Amniotic stem cell (primary cell): ENCODE data around the gene PBX3.

ENCODE experiments used
- DNase-seq: peaks from one replicate; lab custom pipeline; 2025; lab: John Stamatoyannopoulos, UW

PBX3 gene

DNA sequence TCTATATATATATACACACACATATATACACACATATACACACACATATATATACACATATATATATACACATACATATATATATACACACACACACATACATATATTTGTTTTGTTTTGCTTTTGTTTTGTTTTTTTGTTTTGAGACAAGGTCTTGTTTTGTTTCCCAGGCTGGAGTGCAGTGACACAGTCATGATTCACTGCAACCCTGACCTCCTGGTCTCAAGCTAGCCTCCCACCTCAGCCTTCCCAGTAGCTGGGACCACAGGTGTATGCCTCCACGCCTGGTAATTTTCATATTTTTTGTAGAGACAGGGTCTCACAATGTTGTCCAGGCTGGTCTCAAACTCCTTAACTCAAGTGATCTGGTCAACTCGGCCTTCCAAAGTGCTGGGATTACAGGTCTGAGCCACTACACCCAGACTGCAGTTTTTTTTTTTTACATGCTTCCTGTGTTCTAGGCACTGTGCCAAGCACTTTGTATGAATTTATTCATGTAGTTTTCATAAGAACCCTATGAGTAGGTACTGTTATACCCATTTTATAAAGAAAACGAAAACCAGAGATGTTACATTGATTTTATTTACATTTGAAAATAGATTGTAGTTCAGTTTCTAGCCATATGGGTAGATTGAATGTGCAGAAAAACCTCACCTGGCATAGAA lies 120.7 kb downstream of the PBX3 start:
- no peak for DNase-seq

GRCh38 chr9:125878164-125878631 lies 131.0 kb downstream of the PBX3 start:
- DNase-seq, result no peak

DNA sequence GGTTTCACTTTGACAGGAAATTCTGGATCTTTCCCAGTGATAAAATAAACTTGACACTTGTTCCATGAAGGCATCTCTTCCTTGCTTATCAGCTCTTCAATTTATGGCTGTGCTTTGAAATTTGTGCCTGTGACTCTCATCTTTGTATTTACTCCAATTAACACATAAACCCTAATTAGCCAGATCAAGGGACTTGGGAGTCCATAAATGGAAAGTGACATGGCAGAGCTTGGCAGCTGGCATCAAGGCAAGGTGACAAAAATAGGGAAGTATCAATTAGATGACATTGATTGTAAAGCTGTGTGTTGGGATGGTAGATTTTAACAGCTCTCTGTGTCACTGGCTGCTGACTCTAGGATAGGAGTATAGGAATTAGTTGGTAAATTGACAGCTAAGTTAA lies 133.9 kb downstream of the PBX3 start:
- no peak for DNase-seq

- no peak for DNase-seq
Measured at GRCh38 chr9:125883565-125884217, 136.5 kb downstream of the PBX3 start.

DNA sequence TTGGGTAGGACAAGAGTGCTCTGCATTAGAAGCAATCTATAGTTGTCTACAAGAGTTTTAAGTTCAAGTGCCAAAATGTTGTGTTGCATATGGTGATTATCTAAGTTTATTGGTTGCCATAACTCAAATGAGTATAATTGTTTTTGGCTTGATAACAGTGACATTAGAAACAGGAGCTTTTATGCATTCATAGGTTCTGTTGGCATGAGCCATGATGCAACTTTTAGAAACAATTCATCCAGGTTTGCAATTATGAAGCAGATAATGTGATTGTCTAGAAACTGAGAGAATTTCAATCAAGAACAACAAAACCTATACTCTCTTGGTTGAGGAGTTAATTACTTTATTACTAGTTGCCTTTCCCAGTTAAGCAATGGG lies 137.0 kb downstream of the PBX3 start:
- DNase-seq, result no peak

GRCh38 chr9:125885405-125886034 lies 138.3 kb downstream of the PBX3 start:
- no peak for DNase-seq

GRCh38 chr9:125886365-125886764 lies 139.2 kb downstream of the PBX3 start:
- no peak for DNase-seq

DNA sequence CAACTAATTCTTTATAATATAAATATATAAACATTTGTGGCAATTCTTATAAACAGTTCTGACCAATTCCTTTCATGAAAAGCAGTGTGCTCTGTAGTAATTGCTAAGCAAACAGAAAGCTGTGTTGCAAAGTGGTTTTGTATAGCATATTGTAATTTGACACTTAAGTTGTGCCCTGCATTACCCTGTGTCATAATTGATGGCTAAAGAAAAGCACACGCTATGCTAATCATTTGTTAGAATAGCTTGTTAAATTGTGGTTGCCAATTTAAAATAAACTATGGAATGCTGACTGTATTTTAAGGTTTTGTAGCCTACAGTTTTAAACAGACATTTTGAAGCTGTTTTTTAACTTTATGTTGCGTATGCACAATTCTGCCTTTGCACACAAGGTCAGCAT lies 140.0 kb downstream of the PBX3 start:
- DNase-seq, result no peak

- no peak for DNase-seq
Measured at GRCh38 chr9:125888211-125888610, 141.0 kb downstream of the PBX3 start.

GRCh38 chr9:125889112-125889475 lies 141.9 kb downstream of the PBX3 start:
- no peak for DNase-seq

DNA sequence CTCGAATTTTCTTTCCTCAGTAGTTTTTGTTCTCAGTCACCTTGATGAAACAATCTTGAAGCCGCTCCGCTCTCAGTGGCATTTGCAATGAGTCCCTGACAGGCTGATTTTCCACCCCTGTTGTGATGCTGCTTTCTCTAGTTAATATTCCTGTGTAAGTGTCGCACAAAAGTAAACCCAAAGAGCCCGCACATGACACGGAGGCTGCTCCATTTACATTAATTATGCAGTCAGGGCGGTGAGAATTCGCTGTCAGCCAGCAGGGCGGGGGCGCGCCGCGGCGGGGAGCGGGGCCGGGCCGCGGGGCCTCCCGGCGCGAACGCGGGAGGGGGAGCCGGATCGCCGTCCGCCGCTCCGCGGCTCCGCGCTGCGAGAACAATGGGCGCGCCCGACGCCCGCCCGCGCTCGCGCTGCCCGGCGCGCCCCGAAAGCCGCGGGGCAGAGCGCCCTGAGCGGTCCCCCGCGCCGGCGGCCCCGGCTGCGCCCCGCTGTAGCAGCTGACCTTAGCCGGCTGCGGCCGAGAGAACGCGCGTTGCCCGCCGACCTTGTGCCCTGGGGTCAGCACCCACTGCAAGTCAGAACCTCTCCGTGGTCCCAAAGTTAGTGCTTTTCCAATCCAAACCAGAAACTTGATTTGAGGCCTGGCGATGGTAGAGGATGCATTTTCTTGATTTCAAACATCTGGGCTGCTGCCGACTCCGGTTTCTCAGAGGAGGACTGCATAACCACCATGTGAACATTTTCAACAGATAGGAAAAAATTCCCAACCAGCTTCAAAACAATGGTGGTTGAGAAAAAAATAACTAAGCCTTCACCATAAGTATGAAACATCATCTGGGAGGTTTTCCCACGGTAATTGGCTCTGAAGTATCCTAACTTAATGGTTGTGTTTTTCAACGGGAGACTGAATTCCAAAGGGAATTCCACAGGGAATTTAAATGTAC lies 142.6 kb downstream of the PBX3 start:
- DNase-seq, result no peak

- no peak for DNase-seq
Measured at GRCh38 chr9:125890826-125891225, 143.7 kb downstream of the PBX3 start.

DNA sequence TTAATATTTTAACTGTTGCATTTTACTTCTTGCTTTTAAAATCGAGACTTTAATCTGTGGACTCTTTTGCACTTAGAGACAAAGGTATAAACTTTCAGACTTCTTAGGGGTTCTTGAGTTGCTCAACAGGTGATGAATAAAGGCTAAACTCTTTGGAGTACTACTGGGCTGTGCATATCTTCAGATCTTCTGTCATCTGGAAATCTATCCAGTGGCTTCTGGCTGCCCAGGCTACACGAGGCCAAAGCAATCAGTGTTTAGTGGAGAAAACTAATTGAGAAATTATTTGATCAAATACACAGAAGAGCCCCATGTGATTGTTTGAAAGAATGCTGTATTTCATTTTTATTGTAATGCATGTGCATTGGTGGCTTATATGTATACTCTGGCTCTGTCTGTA lies 146.1 kb downstream of the PBX3 start:
- DNase-seq, result no peak

DNA sequence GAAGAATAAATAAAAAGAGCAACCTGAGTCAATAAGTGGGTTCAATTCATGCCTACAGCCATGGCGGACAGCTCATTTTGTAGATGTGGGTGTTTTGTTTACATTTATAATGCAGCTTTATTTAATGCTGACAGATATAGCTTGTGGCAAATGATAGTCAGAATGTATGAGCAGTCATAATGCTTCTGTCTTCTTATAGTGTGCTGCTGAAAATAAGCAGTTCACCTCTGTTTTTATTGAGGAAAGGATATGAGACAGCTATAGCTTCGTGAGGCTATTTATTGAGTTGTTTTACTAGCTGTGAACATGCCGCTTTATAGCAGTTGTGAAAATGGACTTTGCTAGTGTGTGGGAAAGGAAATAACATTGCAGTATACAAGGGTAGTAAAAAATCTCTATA lies 147.4 kb downstream of the PBX3 start:
- DNase-seq, result no peak

GRCh38 chr9:125896404-125896803 lies 149.2 kb downstream of the PBX3 start:
- no peak for DNase-seq

DNA sequence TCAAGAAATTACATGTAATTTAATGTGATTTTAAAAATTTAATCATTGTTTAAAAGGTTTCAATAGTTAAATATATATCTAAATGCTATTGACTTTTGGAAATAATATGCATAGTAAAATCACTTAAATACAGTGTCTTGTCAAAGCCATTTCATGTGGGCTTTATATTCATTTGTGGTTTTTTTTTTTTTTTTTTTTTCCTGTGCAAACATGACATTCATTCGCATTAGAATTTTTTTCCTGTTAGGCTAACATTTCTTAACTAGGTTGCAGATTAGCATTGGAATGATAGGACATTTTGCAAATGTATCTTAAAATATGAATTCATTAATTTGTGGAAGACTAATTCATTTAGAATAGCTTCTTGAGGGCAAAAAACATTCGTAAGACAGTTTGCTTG lies 149.8 kb downstream of the PBX3 start:
- DNase-seq, result no peak

DNA sequence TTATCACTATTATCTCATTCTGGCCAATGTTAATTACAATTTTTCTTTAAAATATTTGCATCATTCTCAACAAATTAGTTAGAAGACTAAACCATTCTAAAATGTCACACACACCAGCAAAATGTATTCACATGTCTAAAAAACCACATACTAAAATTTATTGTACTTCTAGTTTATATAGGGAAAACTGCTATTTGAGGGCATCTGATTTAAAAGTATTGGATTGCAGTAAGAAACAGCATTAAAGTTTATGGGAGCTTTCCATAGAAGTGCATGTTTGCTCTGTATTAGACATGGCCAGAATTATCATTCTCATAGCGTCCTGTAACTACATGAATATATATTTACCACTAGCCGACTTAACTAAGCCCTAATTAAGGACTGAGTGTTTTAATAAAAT lies 150.3 kb downstream of the PBX3 start:
- DNase-seq, result no peak

DNA sequence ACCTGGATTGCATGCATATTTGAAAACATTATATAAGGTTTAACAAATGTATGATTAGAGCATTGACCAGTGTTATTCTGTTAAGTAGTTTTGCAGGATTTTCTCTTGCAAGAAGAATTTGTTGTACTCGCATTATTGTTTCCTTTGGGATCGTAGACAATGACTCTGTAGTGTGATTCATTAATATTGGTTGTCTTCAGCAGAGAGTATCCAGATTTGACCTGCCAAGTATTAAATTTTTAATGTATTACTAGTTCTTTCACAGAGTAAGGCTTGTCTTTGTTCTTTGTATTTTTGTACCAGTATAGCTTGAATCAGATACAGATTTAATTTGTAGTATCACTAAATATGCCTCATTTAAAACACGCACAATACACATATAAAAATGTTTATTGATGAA lies 155.0 kb downstream of the PBX3 start:
- no peak for DNase-seq

DNA sequence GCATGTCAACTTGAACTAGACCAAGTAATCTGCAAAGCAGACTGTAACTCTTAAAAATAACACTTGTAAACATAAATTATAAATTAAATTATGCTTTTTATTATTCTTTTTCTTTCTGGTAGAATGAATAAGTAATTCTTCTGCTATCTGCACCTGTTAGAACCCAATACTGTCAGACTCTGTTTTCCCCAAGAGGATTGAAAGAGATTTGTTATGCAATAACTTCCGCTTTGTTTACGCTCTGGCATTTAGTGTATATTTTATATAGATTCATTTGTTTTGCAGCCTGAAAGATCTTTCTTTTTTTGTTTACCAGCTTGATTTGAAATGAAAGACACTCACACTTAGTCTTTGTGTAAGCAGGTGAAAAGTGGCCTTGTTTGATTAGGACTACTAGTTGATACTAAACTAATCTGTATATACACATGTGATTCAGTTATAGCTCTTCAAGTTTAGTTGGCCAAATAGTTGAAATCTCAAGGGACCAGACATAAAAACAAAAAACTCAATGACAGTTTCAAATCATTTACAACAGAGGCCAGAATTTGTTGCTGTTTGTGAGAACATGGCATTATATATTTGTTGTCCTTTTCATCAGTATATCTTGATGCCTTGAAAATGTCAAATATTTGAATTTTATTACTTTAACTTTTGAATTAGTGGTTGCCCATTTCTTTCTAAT lies 155.8 kb downstream of the PBX3 start:
- DNase-seq, result no peak

- no peak for DNase-seq
Measured at GRCh38 chr9:125904155-125904851, 157.1 kb downstream of the PBX3 start.

- DNase-seq, result peak; percentile 23
Measured at GRCh38 chr9:125906144-125906543, 159.0 kb downstream of the PBX3 start.
